HCT116 (cell line): ENCODE measurements around the gene WDFY2.

Experiments
- CBX3 ChIP-seq: IDR thresholded peaks from 2 replicates; pipeline ENCODE4 v1.6.1; 2012; ENCODE audit warnings: low read depth
- CTCF ChIP-seq, 3 experiments: fragments of 200-600 bp in 1 of 3; sonication (generic) in 1 of 3; IDR thresholded peaks in 2 of 3; conservative IDR thresholded peaks in 1 of 3; 2 replicates each; pipeline ENCODE4 v1.5.1; 2012 to 2017; ENCODE audit warnings: low read depth in 2 of 3, low read length in 2 of 3, antibody characterized with exemption in 1 of 3, borderline replicate concordance in 1 of 3, control low read depth in 1 of 3, mild to moderate bottlenecking in 1 of 3, mixed read lengths in 1 of 3, mixed run types in 1 of 3, moderate library complexity in 1 of 3; ENCODE audit not compliant: insufficient read depth in 1 of 3
- EGR1 ChIP-seq: IDR thresholded peaks from 2 replicates; pipeline ENCODE4 v1.6.1; 2012; ENCODE audit warnings: low read depth
- EZH2 ChIP-seq: fragments of 200-600 bp; sonication (generic); IDR thresholded peaks from 2 replicates; pipeline ENCODE4 v1.6.1; 2017; ENCODE audit warnings: antibody characterized with exemption, mixed run types
- FOSL1 ChIP-seq: IDR thresholded peaks from 2 replicates; pipeline ENCODE4 v1.6.1; 2012; ENCODE audit warnings: low read depth
- POLR2A ChIP-seq: IDR thresholded peaks from 2 replicates; pipeline ENCODE4 v1.7.0; 2011; ENCODE audit warnings: borderline replicate concordance; ENCODE audit not compliant: insufficient read depth, insufficient read length; ENCODE audit errors: extremely low read depth
- POLR2AphosphoS5 ChIP-seq: IDR thresholded peaks from 2 replicates; pipeline ENCODE4 v1.6.1; 2011; ENCODE audit warnings: mild to moderate bottlenecking, low read depth, low read length, moderate library complexity
- SIN3A ChIP-seq: IDR thresholded peaks from 2 replicates; pipeline ENCODE4 v1.6.1; 2012; ENCODE audit warnings: low read depth
- TCF7L2 ChIP-seq: IDR thresholded peaks from 2 replicates; pipeline ENCODE4 v1.7.0; 2011; ENCODE audit warnings: borderline replicate concordance, inconsistent platforms; ENCODE audit not compliant: insufficient read depth, insufficient read length; ENCODE audit errors: extremely low read depth
- ZBTB33 ChIP-seq: IDR thresholded peaks from 2 replicates; pipeline ENCODE4 v1.6.1; 2011; ENCODE audit warnings: mild to moderate bottlenecking, low read length, moderate library complexity; ENCODE audit not compliant: insufficient replicate concordance; ENCODE audit errors: extremely low read depth
- ZNF274 ChIP-seq: fragments of 200-500 bp; sonication (Bioruptor generic); IDR thresholded peaks from 2 replicates; pipeline ENCODE4 v1.6.1; 2014; ENCODE audit warnings: mild to moderate bottlenecking, low read depth, low read length, inconsistent platforms
- TF ChIP-seq, protein P1 (sequence below): IDR thresholded peaks from 2 replicates; pipeline ENCODE4 v1.6.1; 2012
- TF ChIP-seq, protein P2 (sequence below): IDR thresholded peaks from 2 replicates; pipeline ENCODE4 v1.6.1; 2012

DNA sequence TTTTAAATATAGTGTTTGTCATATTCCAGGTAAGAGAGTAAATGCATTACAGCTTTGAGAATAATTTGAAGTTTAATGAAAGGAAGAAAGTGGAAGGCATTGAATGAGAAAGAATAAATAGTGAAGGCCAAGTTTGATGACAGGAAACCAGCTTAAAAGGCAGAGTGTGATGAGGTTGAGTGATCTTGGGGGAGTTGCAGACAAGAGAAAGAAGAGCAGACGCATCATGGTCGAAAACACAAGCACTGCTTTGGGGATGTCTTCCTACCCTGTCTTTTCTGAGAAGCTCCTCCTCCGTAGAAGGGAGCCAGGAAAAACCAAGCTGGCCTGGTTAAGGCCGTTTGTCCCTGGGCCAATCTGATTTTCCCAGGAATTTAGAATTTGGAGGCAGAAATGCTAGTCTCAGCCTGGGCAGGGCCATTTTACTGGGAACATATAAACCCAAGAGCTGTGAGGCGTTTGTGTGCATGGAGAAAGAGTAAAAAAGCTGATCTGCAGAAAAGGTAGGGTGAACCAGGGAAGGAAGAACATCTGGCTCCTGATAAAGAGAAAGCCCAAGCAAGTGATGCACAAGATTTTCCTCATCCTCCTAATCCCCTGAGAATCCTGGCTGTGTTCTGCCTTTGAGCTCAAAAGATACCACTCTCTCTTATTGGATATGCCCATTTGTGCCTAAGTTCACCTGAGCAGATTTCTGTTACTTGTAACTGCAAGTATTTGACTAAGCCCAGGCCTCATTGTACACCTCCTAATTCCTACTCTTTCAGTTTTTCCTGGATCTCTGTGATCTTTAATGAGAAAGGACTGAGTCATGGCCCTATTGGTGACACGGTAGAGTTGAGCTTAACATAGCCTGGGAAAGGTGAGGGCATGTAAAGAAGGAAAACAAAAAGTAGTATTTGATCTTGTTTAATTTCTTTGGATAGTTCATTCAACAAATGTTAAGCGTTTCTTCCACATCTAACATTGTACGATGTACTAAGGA lies 80.0 kb downstream of the WDFY2 start:
- TF ChIP-seq POLR2A = no peak
- no peak for TF ChIP-seq CTCF (IDR thresholded peaks at IDR 0.05 in 2 of 3, conservative IDR thresholded peaks at IDR 0.05 in 1 of 3; ENCODE audit: borderline replicate concordance in 1 of 3, insufficient read depth in 1 of 3, low read depth in 2 of 3, low read length in 2 of 3)
- TF ChIP-seq ZNF274 = no peak
- TF ChIP-seq SIN3A = no peak
- TF ChIP-seq POLR2AphosphoS5 = no peak
- no peak for TF ChIP-seq EZH2
- TF ChIP-seq, protein P1, sequence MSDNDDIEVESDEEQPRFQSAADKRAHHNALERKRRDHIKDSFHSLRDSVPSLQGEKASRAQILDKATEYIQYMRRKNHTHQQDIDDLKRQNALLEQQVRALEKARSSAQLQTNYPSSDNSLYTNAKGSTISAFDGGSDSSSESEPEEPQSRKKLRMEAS = no peak
- no peak for TF ChIP-seq ZBTB33
- TF ChIP-seq EGR1 = no peak
- TF ChIP-seq, protein P2, sequence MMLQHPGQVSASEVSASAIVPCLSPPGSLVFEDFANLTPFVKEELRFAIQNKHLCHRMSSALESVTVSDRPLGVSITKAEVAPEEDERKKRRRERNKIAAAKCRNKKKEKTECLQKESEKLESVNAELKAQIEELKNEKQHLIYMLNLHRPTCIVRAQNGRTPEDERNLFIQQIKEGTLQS = no peak
- no peak for TF ChIP-seq CBX3
- TF ChIP-seq FOSL1 = no peak
- no peak for TF ChIP-seq TCF7L2
